HEK293T (cell line): ENCODE results near the gene MAP3K5.

Experiments
- BHLHE40 ChIP-seq: fragments of 450-650 bp; IDR thresholded peaks from 2 replicates; pipeline ENCODE4 v1.6.1; 2016; ENCODE audit warnings: mild to moderate bottlenecking, moderate library complexity, borderline replicate concordance
- ELF4 ChIP-seq: fragments of 450-650 bp; IDR thresholded peaks from 2 replicates; pipeline ENCODE4 v1.6.1; 2017; ENCODE audit warnings: antibody characterized with exemption
- SUZ12 ChIP-seq: fragments of 450-650 bp; IDR thresholded peaks from 2 replicates; pipeline ENCODE4 v1.6.1; 2016; ENCODE audit warnings: mild to moderate bottlenecking

GRCh38 chr6:136763716-136764516, 28.4 kb downstream of the MAP3K5 start:
- TF ChIP-seq BHLHE40 (no peak), SUZ12 (no peak), ELF4 (no peak)
